ENCODE measurements around the gene WARS2. TPM values are rescaled to one million over a fixed set of nuclear protein-coding genes. Genes with fewer than 3 reads are reported as not detected.

Gene WARS2
- total RNA-seq, 1 experiment from 2014 or later: 13.3 TPM

DNA sequence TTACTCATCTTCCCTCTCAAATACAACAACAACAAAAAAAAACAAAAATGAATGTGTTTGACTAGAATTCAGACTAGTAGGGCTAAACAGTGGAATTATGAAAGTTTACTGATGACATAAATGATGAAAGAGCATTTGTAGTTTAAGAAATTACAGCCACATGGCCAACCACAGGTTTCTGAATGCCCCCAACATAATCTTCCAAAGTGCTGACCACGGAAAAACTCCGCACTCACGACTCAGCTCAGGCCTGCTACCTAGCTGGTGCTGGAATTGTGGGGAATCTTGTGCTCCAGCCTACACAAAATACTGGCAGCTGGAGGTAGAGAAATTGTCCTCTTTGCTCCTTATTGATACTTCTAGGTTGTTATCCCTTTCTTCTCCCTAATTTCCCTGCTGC lies 128.7 kb downstream of the WARS2 start:
- Histone ChIP-seq H3K9me3 (ENCODE audit: low read depth, low read length, poor library complexity, severe bottlenecking) (no peaks in the 10 kb centered on the region), H3K27me3 (replicated peaks; ENCODE audit: insufficient read depth, low read depth, low read length, poor library complexity) (peaks cover 14% of the 10 kb centered on the region), H3K4me1 (ENCODE audit: insufficient read depth, low read length, poor library complexity, severe bottlenecking) (no peaks in the 10 kb centered on the region), H3K36me3 (ENCODE audit: insufficient read depth, low read length, poor library complexity, severe bottlenecking) (no peaks in the 10 kb centered on the region), H3K4me3 (ENCODE audit: low read depth, low read length, poor library complexity, severe bottlenecking) (no peak overlapping the region), H3K27ac (ENCODE audit: low read depth, low read length, poor library complexity, severe bottlenecking) (no peak overlapping the region)
- no peak for DNase-seq (ENCODE audit: low spot score)
- ChIA-PET CTCF (no interaction called here), POLR2A (ENCODE audit: low non-redundant PET) (no interaction called here)
- BruUV-seq (replicated peaks): no TSS peak
- TF ChIP-seq, protein P1, sequence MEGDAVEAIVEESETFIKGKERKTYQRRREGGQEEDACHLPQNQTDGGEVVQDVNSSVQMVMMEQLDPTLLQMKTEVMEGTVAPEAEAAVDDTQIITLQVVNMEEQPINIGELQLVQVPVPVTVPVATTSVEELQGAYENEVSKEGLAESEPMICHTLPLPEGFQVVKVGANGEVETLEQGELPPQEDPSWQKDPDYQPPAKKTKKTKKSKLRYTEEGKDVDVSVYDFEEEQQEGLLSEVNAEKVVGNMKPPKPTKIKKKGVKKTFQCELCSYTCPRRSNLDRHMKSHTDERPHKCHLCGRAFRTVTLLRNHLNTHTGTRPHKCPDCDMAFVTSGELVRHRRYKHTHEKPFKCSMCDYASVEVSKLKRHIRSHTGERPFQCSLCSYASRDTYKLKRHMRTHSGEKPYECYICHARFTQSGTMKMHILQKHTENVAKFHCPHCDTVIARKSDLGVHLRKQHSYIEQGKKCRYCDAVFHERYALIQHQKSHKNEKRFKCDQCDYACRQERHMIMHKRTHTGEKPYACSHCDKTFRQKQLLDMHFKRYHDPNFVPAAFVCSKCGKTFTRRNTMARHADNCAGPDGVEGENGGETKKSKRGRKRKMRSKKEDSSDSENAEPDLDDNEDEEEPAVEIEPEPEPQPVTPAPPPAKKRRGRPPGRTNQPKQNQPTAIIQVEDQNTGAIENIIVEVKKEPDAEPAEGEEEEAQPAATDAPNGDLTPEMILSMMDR (conservative IDR thresholded peaks at IDR 0.05; ENCODE audit: low read depth, low read length): no peak
- TF ChIP-seq EZH2 (IDR thresholded peaks at IDR 0.05; ENCODE audit: borderline replicate concordance, low read depth, low read length, poor library complexity, severe bottlenecking): no peak
- intact Hi-C loops (cut with micrococcal nuclease; ENCODE audit: unreplicated experiment): no loop called here

DNA sequence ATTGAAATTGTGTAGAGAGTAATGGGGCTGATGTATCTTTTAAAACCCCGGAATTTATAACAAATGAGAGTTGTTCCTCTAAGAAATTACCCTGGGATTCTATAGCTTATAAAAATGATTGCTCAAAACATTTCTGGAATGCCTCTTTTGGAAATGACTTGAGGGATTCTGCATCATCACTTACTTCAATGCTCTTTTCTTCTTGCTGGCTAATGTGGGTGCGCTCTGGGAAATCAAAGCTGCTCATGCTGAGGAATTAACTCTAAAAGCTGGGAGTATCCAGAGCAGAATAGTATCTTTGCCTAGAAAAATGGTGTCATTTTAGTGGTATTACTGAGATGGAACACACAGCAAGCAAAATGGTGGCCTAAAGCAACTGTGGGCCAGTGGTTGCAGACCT lies 129.3 kb downstream of the WARS2 start:
- intact Hi-C loops (cut with micrococcal nuclease; ENCODE audit: unreplicated experiment): no loop called here
- no TSS peak for BruUV-seq (replicated peaks)
- POLR2A ChIA-PET (ENCODE audit: low non-redundant PET): no interaction called here

DNA sequence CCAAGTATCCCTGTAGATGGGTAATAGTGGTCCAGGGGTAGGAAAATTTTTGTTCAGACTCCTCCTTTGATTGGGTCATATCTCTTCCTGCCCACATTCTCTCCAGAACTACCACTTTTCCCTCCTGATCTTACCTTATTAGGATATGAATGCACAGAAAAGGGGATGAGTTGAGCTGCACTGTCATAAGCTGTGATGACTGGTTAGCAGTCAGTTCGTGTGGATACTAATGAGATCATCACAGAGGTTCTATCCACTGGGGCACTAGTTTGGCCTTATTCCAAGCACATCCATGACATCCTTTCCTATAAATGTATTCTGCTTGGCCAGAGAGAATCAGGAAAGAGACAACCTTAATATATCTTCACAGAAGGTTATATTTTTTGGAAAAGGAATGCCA lies 130.3 kb downstream of the WARS2 start:
- BruUV-seq (replicated peaks): no TSS peak
- Histone ChIP-seq H3K27me3 (replicated peaks; ENCODE audit: insufficient read depth, low read depth, low read length, poor library complexity) (peaks cover 29% of the 10 kb centered on the region), H3K9me3 (ENCODE audit: low read depth, low read length, poor library complexity, severe bottlenecking) (no peaks in the 10 kb centered on the region), H3K36me3 (ENCODE audit: insufficient read depth, low read length, poor library complexity, severe bottlenecking) (no peaks in the 10 kb centered on the region), H3K4me3 (ENCODE audit: low read depth, low read length, poor library complexity, severe bottlenecking) (no peak overlapping the region), H3K27ac (ENCODE audit: low read depth, low read length, poor library complexity, severe bottlenecking) (no peak overlapping the region), H3K4me1 (ENCODE audit: insufficient read depth, low read length, poor library complexity, severe bottlenecking) (no peaks in the 10 kb centered on the region)
- POLR2A ChIA-PET (ENCODE audit: low non-redundant PET): no interaction called here
- DNase-seq (ENCODE audit: low spot score): no peak
- CTCF ChIA-PET: no interaction called here
- intact Hi-C loops (cut with micrococcal nuclease; ENCODE audit: unreplicated experiment): no loop called here
- no peak for TF ChIP-seq EZH2 (IDR thresholded peaks at IDR 0.05; ENCODE audit: borderline replicate concordance, low read depth, low read length, poor library complexity, severe bottlenecking)
- TF ChIP-seq, protein P1 (conservative IDR thresholded peaks at IDR 0.05; ENCODE audit: low read depth, low read length): no peak

More for the DNA sequence above, 129.3 kb downstream of the WARS2 start:
- Histone ChIP-seq H3K36me3 (ENCODE audit: insufficient read depth, low read length, poor library complexity, severe bottlenecking) (no peaks in the 10 kb centered on the region), H3K4me1 (ENCODE audit: insufficient read depth, low read length, poor library complexity, severe bottlenecking) (no peaks in the 10 kb centered on the region), H3K27ac (ENCODE audit: low read depth, low read length, poor library complexity, severe bottlenecking) (no peak overlapping the region), H3K27me3 (replicated peaks; ENCODE audit: insufficient read depth, low read depth, low read length, poor library complexity) (peaks cover 20% of the 10 kb centered on the region), H3K4me3 (ENCODE audit: low read depth, low read length, poor library complexity, severe bottlenecking) (no peak overlapping the region), H3K9me3 (ENCODE audit: low read depth, low read length, poor library complexity, severe bottlenecking) (no peaks in the 10 kb centered on the region)
- CTCF ChIA-PET: no interaction called here
- DNase-seq (ENCODE audit: low spot score): no peak
- no peak for TF ChIP-seq EZH2 (IDR thresholded peaks at IDR 0.05; ENCODE audit: borderline replicate concordance, low read depth, low read length, poor library complexity, severe bottlenecking)
- TF ChIP-seq, protein P1 (conservative IDR thresholded peaks at IDR 0.05; ENCODE audit: low read depth, low read length): no peak
